Stimulated activated CD8-positive, alpha-beta memory T cell treated with anti-CD3 and anti-CD28 coated beads, Interleukin-4, amount 100 ng/mL, for 1 hour (primary cell): Measurements from ENCODE around the gene VCL.
"Not testable (repeated sequence)": the region's sequence is repeated elsewhere in the genome, so short reads cannot be mapped to it uniquely, and the experiment has no call there.

Experiments
- DNase-seq, 2 donors: peaks; one replicate each; pipeline ENCODE4 v3.0.0-alpha.2; 2020; ENCODE audit warnings: low read depth in 2 of 2, low spot score in 1 of 2

Gene VCL

DNA sequence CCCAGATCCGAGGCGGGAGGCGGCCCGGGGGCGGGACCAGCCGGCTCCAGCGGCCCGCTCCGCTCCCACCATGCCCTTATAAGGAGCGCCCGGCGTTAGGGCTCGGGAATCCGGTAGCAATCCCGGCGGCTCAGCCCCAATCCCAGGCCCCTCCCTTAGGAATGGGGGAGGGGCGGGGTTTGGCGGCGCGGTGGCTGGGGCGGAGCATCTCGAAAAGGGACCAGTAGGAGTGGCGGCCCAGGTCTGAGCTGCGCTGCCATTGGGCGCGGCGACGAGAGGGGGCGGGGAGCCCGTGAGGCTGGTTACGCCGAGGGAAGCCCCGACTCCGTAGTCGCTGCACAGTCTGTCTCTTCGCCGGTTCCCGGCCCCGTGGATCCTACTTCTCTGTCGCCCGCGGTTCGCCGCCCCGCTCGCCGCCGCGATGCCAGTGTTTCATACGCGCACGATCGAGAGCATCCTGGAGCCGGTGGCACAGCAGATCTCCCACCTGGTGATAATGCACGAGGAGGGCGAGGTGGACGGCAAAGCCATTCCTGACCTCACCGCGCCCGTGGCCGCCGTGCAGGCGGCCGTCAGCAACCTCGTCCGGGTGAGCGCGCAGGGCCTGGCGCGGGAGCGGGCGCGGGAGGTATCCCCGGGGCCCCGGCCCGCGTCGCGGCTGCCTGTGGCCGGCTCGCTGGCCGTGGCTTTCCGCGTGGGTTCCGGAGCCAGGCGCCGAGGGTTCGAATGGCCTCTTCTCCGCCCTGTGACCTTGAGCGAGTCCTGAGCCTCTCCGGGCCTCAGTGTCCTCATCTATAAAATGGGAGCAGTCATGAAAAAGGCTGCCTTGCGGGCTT lies at the start of gene VCL:
Gene VCL, plus strand, starts transcription at position 330 of the 836 bp plus-strand sequence. Its CDS starts 92 bp downstream, at position 422.
- peak; percentile 87 to 89 for DNase-seq

DNA sequence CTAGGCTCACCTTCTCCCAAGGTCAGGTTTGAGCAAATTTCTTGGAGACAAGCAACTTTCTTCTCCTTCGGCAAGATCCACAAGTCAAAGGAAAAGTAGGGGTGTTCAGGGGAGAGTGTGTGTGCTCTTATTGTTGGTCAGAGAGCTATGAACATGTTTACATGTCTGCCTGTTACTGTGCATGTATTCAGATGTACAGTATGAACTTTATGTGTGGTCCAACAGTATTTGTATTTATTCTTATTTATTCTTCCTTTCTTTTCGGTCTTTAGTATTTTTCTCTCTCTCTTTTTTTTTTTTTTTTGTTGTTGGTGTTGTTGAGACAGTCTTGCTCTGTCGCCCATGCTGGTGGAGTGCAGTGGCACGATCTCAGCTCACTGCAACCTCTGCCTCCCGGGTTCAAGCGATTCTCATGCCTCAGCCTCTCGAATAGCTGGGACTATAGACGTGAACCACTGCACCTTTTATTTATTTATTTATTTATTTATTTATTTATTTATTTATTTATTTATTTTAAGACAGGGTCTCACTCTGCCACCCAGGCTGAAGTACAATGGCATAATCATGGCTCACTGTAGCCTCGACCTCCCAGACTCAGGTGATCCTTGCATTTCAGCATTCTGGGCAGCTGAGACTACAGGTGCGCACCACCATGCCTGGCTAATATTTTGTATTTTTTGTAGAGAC lies 48.8 kb upstream of the VCL start:
- no peak for DNase-seq

DNA sequence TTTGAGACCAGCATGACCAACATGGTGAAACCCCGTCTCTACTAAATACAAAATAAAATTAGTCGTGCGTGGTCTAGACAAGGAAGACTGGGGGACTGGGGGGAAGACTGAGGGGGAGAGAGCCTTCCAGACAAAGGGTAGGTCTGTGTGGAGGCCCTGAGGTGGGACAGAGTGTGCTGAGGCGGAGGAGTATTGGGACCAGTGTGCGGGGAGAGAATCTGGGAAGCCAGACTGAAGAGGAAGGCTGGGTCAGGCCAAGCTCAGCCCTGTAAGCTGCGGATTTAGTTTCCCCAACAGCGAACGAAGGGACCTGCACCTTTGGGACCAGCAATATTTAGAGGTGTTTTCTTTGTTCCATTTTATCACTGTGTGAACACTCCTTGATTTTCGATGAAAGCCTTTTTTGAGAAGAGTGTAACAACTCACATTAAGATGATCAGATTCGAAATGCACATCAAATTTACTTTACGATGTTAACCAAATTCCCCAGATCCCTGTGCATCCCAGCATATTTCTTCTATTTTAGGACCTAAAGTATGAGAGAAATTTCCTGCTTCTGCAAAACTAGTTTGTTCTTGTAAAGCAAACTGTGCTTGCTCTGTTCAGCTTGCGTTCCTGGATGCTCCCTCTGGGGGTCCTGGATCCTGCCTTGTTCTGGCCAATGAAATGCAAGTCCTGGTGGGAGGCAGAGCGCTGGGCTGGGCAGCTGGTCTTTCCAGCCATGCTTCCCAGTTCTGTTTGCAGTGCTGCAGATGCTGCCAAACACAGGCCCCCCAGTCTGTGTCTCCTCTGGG lies 47.6 kb upstream of the VCL start:
- DNase-seq: no peak

DNA sequence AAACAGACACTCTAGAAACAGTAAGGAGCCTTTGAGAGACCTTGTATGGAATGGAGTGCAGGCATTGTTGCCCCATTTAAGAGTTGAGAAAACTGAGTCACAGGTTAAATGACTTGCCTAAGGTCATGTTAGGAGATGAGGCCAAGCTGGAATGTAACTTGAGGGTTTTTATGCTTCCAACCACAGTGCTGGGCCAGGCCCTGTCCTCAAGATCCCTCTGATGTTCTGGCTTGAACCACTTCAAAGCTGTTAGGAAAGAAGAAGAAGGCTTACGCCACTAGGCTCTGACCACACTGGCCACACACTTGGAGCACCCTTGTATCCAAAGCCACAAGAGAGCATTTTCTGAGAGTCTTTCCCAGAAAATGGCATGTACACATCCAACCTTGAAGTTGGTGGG lies 44.3 kb upstream of the VCL start:
- no peak for DNase-seq

DNA sequence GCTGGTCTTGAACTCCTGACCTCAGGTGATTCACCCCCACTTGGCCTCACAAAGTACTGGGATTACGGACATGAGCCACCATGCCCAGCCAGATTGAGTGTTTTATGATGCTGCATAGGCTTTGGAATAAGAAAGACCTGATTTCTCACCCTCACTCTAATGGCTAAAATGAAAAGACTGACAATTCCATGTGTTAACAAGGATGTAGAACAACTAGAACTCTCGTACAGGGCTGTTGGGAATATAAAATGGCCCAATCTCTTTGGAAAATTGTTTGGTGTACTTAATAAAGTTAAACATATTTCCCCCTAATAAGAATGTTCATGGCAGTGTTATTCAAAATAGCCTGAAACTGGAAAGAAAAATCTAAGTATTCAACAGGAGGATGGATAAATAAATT lies 43.2 kb upstream of the VCL start:
- DNase-seq: no peak

DNA sequence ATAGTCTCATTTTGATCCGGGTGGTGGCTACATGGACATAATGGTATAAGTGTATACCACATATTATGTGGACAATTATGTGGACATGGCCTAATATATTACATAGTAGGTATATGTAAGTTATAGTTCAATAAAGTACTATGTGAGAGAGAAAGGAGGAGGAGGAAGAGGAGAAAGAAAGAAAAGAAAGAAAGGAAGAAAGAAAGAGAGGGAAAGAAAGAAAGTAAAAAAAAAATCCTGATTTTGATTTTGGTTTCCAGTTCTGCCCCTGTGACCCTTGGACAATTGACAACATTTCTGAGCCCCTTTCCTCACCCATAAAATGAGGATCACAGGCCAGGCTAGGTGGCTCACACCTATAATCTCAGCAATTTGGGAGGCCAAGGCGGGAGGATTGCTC lies 42.2 kb upstream of the VCL start:
- no peak for DNase-seq

DNA sequence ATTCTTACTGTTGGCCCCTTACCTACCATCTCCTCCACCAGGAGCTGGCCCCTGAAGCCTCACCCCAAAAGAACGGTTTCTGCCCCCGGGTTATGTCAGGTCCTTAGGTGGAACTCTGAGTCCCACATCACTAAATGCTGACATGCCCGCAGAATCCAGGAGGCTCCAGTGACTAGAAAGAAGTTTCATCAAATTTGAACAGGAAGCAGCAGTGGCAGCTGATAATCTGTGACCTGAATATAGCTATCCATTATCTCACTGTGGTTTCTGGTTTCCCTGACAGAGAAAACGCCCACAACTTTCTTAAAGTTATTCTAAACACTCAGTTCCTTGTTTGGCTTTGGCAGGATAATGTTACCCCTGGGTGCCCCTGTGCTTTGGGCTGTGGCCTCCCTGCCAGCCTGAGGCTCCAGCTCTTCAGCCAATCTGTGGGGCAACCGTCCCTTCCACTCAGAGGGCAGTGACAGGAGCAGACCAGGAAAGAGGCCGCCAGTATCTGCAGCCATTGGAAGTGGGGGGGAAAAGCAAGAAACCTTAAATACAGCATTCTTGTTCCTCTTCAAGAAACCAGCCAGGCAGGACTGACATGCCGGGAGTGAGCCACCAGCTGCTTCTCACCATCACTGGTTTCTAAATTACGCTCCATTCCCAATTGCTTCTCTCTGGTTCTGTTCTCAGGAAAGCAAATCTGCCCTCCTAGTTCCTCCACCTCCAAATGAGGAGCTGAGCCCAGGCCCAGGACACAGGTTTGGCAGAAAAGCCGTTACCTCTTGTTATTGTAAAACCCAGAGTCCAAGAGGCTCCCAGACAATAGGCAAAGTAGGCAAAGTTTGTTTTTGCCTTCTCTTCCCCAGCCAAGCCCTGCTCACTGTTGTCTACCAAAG lies 41.2 kb upstream of the VCL start:
- DNase-seq: no peak

DNA sequence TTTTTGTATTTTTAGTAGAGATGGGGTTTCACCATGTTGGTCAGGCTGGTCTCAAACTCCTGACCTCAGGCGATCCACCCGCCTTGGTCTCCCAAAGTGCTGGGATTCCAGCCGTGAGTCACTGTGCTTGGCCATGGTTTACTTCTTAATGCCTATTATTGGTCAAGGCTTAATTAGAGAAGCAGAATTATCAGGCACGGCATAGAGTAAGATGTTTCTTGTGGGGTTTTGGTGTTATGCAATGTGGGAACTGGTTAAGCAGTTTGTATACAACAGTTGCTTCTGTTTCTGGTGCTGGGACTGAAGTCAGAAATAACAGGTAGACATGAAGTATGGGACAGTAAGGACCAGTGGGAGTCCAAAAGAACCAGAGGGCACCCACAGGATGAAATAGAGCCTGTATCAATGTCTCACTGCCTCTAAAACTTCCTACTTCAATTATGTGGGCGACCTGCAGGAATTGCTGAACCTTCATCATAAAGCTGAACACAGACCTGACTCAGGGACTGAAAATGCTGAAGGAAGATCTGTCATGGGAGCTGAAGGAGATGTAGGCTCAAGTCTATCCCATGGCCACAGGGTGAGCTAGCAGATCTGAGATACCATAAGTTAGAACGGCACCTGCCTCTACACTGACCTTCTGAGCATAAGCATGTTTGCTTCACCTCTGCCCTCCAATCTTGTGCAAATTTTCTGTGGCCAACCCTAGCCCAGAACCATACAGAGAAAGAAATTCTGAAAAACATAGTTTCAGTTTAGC lies 38.3 kb upstream of the VCL start:
- DNase-seq: no peak

DNA sequence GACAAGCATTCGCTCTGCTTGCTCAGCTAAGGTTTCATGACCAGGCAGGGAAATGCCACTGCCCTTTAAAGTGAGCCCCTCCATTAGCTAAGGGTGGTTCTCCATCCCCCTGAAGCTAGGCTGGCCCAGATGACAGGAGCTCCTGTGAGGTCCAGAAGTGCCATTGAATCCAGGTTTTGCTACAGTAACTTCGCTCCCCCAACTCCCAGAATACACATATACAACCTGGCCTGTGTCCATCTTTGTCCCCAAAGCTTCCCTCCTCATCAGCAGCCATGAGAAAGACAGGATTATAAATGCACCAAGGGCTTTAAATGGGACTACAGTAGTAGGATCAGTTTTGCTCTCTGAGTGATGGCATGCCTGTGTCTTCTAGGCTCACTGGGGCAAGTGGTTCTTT lies 35.5 kb upstream of the VCL start:
- no peak for DNase-seq

DNA sequence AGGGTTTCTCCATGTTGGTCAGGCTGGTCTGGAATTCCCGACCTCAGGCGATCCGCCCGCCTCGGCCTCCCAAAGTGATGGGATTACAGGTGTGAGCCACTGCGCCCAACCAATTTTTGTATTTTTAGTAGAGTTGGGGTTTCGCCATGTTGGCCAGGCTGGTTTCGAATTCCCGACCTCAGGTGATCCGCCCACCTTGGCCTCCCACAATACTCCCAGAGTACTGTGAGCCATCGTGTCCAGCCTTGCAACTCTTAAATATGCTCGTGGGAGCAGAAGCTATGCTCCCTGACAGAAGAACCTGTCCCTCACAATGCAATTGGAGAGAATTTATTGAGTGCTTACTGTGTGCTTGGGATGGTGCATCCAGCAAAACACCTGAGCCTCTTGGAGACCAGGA lies 34.4 kb upstream of the VCL start:
- DNase-seq: not testable (repeated sequence)

DNA sequence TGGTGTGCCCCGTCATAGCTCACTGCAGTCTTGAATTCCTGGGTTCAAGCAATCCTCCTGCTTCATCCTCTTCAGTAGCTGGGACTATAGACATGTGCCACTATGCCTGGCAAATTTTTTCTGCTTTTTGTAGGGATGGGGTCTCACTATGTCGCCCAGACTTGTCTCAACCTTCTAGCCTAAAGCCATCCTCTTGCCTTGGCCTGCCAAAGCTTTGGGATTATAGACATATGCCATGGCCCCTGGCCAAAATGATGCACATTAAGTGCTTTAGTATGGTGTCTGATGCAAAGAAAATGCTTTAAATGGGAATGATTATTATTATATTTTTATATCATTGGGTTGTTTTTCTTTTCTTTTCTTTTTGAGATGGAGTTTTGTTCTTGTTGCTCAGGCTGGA lies 33.2 kb upstream of the VCL start:
- DNase-seq: no peak

DNA sequence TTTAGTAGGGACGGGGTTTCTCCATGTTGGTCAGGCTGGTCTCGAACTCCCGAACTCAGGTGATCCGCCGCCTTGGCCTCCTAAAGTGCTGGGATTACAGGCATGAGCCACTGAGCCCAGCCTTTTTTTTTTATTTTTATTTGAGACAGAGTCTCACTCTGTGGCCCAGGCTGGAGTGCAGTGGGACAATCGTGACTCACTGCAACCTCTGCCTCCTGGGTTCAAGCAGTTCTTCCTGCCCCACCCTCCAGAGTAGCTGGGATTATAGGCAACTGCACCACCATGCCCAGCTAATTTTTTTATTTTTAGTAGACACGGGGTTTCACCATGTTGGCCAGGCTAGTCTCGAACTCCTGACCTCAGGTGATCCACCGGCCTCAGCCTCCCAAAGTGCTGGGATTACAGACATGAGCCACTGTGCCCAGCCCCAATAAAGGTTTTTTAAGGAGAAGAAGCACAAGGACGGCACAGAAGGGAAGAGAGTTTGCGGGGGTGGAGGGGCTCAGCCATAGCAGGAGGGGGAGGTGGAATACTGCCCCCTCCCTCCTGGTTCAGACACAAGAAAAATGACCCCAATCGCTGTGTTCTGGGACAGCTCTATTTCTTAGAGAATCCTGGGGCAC lies 32.5 kb upstream of the VCL start:
- not testable (repeated sequence) for DNase-seq

DNA sequence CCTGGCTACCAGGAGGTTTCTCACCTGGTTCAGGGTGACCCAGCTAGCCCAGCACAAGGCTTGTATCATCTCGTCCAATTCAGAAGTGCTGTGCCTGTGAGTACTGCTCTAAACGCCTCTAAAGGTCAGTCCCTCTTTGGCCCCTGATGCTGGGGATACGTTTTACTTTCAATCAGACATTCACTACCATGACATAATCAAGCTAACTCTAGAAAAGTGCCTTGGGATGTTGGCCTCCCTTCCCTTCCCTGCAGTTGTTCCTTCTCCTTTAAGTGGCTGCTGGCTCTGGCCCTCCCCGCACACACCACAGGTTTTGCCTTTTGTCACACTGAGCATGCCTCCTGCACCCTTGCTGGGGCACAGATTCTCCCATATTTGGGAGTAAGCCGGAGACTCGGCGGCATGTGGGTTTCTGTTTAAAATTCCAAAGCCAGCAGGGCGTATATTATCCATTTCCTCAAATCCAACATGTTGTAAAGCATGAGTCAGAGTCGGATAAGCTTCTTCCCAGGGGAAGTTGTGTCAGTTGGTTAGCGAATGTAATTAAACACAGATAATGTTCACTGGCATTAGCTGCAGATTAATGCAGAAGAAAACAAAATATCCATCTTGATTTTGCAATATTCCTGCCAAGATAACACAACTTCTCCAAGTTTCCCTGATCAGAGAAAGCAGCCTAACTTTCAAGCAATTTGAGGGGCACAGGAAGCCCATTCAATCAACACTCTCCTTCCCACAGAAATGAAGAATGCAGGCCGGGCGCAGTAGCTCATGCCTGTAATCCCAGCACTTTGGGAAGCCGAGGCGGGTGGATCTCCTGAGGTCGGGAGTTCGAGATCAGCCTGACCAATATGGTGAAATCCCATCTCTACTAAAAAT lies 31.8 kb upstream of the VCL start:
- no peak for DNase-seq

DNA sequence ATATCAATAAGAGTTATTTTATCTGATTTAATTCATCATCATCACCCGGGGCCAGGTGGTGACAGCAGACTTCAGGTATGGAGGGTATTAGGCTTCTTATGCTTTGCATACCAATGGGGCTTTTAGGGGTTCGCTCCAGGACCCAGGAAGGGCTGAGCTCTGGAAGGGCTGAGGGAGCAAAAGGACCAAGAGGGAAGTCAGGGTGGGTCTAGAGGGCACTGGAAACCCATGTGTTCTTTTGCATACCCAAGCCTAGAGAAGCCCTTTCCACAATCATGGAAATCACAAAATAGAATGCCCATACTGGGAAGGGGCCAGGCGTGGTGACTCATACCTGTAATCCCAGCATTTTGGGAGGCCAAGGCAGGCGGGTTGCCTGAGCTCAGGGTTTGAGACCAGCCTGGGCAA lies 30.9 kb upstream of the VCL start:
- DNase-seq: no peak

DNA sequence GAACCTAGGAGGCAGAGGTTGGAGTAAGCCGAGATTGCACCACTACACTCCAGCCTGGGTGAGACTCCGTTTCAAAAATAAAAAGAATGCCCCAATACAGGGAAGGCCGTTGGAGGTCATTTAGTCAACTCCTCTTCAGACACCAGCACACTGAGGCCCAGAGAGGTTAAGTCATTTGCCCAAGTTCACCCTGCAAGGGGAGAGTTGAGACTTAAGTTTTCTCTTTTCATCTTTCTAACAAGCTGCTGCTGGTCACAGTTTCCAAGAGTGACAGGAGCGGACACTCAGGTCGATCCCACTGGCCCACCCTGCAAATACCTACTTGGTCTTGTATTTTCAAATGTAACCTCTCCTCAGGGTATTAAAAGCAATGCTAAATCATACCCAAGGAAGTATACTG lies 30.4 kb upstream of the VCL start:
- no peak for DNase-seq

DNA sequence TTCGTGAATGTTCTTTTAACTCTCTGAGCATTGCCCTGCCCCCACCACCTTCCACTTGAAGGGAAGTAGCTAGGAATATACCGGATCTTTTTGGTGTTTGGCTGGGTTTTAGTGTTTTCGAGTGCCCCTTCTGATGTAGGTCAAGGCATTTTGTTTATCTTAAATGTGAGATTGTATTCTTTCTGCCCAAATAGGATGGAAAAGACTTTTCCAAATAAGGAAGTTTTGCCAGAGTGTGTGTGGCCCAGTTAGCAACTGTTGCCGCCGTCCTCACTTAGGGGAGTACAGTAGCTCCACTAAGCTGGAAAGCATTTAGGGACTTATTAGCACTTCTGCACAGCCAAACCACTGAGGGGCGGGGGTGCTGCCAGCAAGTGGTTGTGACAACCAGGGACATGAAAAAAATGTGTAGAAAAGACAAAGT lies 29.8 kb upstream of the VCL start:
- no peak for DNase-seq

DNA sequence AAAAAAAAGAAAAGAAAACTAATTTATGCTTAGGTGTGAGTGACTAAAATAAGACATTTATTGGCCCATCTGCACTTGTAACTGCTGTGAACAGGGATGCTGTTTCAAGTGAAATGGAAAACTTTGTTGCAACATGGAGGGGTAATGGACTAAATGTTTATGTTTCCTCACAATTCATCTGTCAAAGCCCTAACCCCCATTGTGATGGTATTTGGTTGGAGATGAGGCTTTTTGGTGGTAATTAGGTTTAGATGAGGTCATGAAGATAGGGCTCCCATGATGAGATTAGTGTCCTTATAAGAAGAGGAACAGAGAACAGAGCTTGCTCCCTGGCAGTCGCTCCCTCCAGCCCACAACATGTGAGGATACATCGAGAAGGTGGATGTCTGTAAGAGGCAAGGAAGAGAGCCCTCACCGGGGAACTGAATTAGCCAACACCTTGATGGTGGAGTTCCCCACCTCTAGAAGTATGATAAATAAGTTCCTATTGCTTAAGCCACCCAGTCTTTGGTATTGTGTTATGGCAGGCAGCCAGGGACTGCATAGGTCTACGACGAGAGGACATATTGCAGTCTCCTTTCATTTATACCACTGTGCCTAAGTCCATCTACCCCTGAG lies 28.6 kb upstream of the VCL start:
- DNase-seq: no peak

DNA sequence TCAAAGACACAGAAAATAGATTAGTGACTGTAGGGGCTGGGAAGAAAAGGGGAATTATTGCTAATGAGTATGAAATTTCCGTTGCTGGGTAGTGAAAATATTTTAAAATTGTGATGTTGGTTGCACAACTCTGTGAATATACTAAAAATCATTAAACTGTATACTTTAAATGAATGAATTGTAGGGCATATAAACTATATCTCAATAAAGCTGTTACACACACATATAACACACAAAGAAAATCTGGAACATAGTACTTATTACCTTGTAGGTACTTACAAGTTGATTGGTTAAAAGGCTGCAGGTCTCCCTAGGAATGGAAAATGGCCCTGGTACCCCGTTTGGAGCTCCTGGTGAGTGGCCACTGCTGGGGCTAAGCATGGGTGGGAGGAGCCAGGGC lies 27.1 kb upstream of the VCL start:
- DNase-seq: no peak
